ENCODE data around the gene SLC9A4.
"Not testable (repeated sequence)": the region's sequence is repeated elsewhere in the genome, so short reads cannot be mapped to it uniquely, and the experiment has no call there.

SLC9A4 gene

DNA sequence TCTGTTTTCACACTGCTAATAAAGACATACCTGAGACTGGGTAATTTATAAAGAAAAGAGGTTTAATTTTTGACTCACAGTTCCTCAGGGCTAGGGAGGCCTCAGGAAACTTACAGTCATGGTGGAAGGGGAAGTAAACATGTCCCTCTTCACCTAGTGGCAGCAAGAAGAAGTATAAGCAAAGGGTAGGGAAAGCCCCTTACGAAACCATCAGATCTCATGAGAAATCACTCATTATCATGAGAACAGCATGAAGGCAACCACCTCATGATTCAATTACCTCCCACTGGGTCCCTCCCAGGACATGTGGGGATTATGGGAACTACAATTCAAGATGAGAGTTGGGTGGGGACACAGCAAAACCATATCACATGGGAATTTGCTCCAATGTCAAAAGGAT is 89.5 kb downstream of the SLC9A4 start:
- H3K27me3 Mint-ChIP-seq; intact Hi-C loops (cut with micrococcal nuclease); H3K36me3 Mint-ChIP-seq (ENCODE audit: low read depth); H3K4me1 Mint-ChIP-seq (ENCODE audit: low read depth); H3K9me3 Mint-ChIP-seq; H3K27ac Mint-ChIP-seq; H3K4me3 Mint-ChIP-seq: not testable (repeated sequence)

DNA sequence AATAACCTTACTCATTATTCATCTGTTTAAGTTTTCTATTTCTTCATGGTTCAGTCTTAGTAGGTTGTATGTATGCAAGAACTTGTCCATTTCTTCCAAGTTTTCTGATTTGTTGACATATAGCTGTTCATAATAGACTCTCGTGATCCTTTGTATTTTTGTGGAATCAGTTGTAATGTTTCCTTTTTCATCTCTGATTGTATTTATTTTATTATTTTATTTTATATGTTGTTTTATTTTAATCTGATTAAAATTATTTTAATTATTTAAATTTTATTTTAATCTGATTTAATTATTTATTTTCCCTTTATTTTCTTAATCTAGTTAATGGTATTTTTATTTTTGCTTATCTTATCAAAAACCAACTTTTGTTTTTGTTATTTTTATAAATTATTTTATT is 102.9 kb downstream of the SLC9A4 start:
- Mint-ChIP-seq H3K27me3 (peaks cover 31% of the 10 kb centered on the region), H3K4me3 (no peak overlapping the region), H3K4me1 (ENCODE audit: low read depth) (no peaks in the 10 kb centered on the region), H3K36me3 (ENCODE audit: low read depth) (no peaks in the 10 kb centered on the region), H3K27ac (no peak overlapping the region), H3K9me3 (no peaks in the 10 kb centered on the region)
- intact Hi-C loops (cut with micrococcal nuclease) = no loop called here

DNA sequence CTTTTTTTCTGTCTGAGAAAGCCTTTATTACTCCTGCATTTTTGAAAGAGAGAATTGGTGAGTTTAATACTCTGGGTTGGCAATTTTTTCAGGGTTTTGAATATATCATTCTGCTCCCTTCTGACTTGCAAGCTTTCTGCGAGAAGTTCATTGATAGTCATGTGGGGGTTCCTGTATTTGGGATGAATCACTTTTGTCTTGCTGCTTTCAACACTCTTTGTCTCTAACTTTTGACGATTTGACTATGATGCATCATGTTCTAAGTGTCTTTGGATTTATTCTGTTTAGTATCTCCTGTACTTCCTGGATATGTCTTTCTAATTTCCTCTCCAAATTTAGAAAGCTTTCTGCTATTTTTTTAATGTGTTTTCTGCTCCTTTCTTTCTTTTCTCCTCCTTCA is 105.3 kb downstream of the SLC9A4 start:
- intact Hi-C loops (cut with micrococcal nuclease) = no loop called here
- H3K27ac Mint-ChIP-seq = no peak overlapping the region
- no peak overlapping the region for H3K4me3 Mint-ChIP-seq
- H3K4me1 Mint-ChIP-seq (ENCODE audit: low read depth) = peaks cover 7% of the 10 kb centered on the region
- H3K27me3 Mint-ChIP-seq = peaks cover 34% of the 10 kb centered on the region
- H3K9me3 Mint-ChIP-seq = no peaks in the 10 kb centered on the region
- no peaks in the 10 kb centered on the region for H3K36me3 Mint-ChIP-seq (ENCODE audit: low read depth)

DNA sequence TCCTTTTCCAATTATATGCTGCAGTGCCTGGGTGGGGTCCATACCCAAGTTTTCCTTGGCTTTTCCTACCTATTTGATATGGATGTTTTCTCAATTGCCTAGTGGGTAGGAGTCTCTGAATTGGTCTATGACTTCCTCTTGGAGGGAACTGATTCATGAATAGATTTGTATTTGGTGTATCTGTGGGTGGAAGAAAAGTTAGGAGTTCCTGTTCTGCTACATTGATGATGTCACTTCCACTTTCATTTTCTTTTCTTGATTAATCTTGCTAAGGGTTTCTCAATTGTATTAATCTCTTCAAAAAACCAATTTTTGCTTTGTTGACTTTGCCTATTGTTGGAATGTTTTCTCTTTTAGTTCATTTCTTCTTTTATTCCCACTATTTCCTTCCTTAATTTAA is 108.9 kb downstream of the SLC9A4 start:
- Mint-ChIP-seq H3K9me3 (no peaks in the 10 kb centered on the region), H3K36me3 (ENCODE audit: low read depth) (no peaks in the 10 kb centered on the region), H3K27me3 (peaks cover 24% of the 10 kb centered on the region), H3K27ac (no peak overlapping the region), H3K4me1 (ENCODE audit: low read depth) (peaks cover 7% of the 10 kb centered on the region), H3K4me3 (peak overlapping the region; percentile 30)
- intact Hi-C loops (cut with micrococcal nuclease) = no loop called here

DNA sequence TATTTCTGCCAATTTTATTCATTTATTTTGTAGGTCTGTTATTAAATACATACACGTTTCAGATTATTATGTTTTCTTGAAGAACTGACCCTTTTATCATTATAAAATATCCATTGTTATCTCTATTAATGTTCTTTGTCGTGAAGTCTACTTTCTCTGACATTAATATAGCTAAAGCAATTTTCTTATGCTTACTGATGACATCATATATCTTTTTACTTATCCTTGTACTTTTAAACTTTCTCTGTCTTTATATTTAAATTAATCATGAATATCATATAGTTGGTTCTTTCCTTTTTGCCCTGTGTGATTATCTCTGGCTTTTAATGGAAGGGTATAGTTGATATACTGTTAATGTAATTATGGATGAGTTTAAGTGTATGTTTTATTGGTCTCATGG is 109.8 kb downstream of the SLC9A4 start:
- Mint-ChIP-seq H3K27ac (no peak overlapping the region), H3K4me1 (ENCODE audit: low read depth) (peaks cover 7% of the 10 kb centered on the region), H3K36me3 (ENCODE audit: low read depth) (no peaks in the 10 kb centered on the region), H3K9me3 (no peaks in the 10 kb centered on the region), H3K4me3 (no peak overlapping the region), H3K27me3 (peaks cover 25% of the 10 kb centered on the region)
- intact Hi-C loops (cut with micrococcal nuclease) = no loop called here

Measured in dendritic cell treated with granulocyte-macrophage colony-stimulating factor and Interleukin-4, amounts not matched to agents 40 ng/mL and 50 ng/mL, for 4 days (primary cell).